Activated naive CD8-positive, alpha-beta T cell treated with anti-CD3 and anti-CD28 coated beads for 36 hours (primary cell): ENCODE data around the gene ZNF443. TPM values are rescaled to one million over a fixed set of nuclear protein-coding genes. Genes with fewer than 3 reads are reported as not detected.
"Not testable (repeated sequence)": the region's sequence is repeated elsewhere in the genome, so short reads cannot be mapped to it uniquely, and the experiment has no call there.

ENCODE experiments used
- DNase-seq: peaks from one replicate; pipeline ENCODE4 v3.0.0; 2021
- H3K27ac Mint-ChIP-seq: one replicate; pipeline ENCODE4 v1.8.0; 2022; ENCODE audit warnings: mild to moderate bottlenecking, moderate library complexity, mixed read lengths
- H3K27me3 Mint-ChIP-seq: one replicate; pipeline ENCODE4 v1.8.0; 2022; ENCODE audit warnings: mild to moderate bottlenecking, mixed read lengths
- H3K36me3 Mint-ChIP-seq: one replicate; pipeline ENCODE4 v1.8.0; 2021; ENCODE audit warnings: mild to moderate bottlenecking, mixed read lengths
- H3K4me1 Mint-ChIP-seq: one replicate; pipeline ENCODE4 v1.8.0; 2021; ENCODE audit warnings: mixed read lengths
- H3K4me3 Mint-ChIP-seq: one replicate; pipeline ENCODE4 v1.8.0; 2022; ENCODE audit warnings: mild to moderate bottlenecking, moderate library complexity, mixed read lengths
- H3K9me3 Mint-ChIP-seq: one replicate; pipeline ENCODE4 v1.8.0; 2022; ENCODE audit warnings: mixed read lengths
- total RNA-seq, 2 experiments: library from RNA; stranded (reverse); gene quantifications; one replicate each; pipeline ENCODE4 v1.2.3, GENCODE V29; 2021

Gene ZNF443
- 1 to 10 TPM; 2.7 to 3.6 TPM for total RNA-seq

DNA sequence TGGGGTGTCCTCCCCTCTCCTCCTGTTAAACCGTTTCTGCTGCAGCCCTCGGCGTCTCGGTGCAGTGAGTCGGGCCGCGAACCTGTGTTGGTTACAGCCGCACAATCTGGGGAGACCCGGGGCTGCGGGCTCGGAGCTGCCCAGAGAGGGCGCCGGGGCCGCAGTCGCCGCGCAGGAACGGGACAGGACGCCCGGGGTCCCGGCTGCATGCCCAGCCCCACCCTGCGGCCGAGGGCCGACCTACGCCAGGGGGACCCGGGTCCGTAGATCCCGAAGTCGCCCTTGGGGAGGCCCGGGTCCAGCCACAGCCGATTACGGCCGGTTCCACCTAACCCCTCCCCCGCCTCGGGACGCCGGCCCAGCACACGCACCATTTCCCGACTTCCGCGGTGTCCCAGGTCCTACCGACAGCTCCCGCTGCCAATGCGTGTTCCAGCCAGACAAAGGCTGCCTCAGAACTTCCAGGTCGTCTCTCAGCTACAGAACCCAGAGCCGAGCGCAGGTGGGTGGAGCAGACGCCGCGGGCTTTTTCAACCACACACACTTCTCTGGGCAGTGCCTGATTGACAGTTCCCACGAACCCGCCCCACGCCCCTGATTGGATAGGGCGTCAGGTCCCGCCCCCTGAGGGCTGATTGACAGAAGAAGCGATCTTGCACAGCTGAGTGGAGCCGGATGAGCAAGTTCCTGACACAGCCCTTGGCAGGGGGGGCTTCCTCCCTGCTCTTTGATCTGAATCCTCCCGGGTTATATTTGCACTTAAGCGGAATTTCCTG is at the start of gene ZNF443:
ZNF443 (minus strand) TSS at position 481 of the 776 bp plus-strand sequence; CDS start at position 374, 107 bp downstream.
- Mint-ChIP-seq H3K36me3 (peaks cover 21% of the 10 kb centered on the region), H3K27me3 (no peaks in the 10 kb centered on the region), H3K9me3 (peaks cover 24% of the 10 kb centered on the region), H3K4me3 (peak within 1 kb of the TSS; percentile 96), H3K4me1 (peaks cover 9% of the 10 kb centered on the region), H3K27ac (peak within 1 kb of the TSS; percentile 94)
- peak; percentile 98 for DNase-seq

DNA sequence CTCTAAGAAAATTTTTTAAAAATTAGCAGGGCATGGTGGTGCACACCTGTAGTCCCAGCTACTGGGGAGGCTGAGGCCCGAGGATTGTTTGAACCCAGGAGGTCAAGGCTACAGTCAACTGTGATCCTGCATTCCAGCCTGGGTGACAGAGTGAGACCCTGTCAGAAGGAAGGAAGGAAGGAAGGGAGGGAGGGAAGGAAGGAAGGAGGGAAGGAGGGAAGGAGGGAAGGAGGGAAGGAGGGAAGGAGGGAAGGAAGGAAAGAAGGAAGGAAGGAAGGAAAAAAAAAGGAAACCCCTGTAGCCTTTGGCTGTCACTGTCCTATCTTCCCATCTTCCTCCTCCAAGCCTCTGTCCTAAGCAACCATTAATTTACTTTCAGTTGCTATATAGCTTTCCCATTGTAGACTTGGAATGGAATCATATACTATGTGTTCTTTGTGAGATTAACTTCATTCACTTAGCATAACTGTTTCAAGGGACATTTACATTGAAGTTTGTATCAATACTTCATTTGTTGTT is 45.5 kb upstream of the ZNF443 start:
- not testable (repeated sequence) for H3K36me3 Mint-ChIP-seq, H3K27ac Mint-ChIP-seq, DNase-seq, H3K4me3 Mint-ChIP-seq, H3K27me3 Mint-ChIP-seq, H3K9me3 Mint-ChIP-seq
- peaks cover 24% of the 10 kb centered on the region for H3K4me1 Mint-ChIP-seq

DNA sequence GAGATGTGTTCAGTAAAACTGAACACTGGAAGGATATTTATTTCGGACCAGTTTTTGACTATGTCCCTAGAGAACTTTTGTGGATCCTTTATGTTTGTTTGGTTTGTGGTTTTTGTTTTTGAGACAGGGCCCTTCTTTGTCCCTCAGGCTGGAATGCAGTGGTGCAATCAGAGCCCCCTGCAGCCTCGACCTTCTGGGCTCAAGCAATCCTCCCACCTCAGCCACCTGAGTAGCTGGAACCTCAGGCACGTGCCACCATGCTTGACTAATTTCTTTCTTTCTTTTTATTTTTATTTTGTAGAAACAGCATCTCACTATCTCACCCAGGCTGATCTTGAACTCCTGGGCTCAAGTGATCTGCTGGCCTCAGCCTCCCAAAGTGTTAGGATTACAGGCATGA is 44.8 kb upstream of the ZNF443 start:
- Mint-ChIP-seq H3K4me1 (peaks cover 25% of the 10 kb centered on the region), H3K4me3 (peak overlapping the region; percentile 91), H3K27ac (no peak overlapping the region), H3K36me3 (peaks cover 6% of the 10 kb centered on the region), H3K9me3 (no peaks in the 10 kb centered on the region), H3K27me3 (no peaks in the 10 kb centered on the region)
- DNase-seq, result no peak

DNA sequence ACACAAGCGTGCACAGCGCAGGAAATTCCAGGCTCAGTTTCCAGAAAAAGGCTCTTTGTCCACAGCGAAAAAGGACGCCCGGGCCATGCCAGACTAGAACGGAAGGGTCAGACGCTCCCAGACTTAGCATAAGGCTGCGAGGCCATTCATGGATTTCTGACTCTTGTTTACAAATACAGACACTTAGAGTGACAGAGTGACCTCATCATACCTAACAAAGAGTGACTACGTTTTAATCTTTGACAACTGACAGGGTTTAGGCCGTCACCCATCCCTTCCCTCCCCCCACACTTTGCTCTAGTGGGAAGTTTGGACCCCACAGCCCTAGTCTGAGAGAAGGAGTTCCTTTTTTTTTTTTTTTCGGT is 44.2 kb upstream of the ZNF443 start:
- Mint-ChIP-seq H3K4me1 (peaks cover 25% of the 10 kb centered on the region), H3K27ac (peak overlapping the region; percentile 74), H3K4me3 (peak overlapping the region; percentile 91), H3K27me3 (no peaks in the 10 kb centered on the region), H3K9me3 (no peaks in the 10 kb centered on the region), H3K36me3 (peaks cover 6% of the 10 kb centered on the region)
- DNase-seq, result no peak

DNA sequence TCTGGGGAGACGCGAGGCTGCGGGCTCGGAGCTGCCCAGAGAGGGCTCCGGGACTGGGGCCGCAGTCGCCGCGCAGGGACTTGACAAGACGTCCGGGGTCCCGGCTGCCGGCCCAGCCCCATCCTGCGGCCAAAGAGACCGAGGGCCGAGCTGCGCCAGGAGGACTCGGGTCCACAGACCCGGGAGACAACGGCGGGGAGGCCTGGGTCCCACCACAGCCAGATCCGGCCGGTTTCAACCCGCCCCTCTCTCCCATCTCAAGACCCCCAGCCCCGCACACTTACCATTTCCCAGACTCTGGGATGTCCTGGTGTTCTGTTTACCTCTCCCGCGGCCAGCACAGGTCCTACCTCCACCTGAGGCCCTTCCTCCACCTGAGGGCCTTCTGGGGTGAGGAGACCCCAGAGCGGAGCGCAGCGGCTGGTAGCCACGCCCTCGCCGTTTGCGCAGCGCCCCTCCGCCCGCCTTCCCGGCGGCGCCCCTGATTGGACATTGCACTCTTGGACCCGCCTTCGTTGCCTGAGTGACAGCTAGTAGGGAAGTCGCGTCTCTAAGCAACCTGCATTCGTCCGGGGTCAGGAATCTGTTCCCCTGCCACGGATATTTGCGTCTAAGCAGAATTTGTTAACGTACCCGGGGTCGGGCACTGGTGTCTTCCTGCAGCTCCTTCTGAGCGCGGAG is 43.7 kb upstream of the ZNF443 start, which contains the start of gene ZNF709:
ZNF709 (minus strand) TSS at position 446 of the 681 bp plus-strand sequence; CDS start at position 287, 159 bp downstream.
- Mint-ChIP-seq H3K27ac (peak within 1 kb of the TSS; percentile 74), H3K4me1 (peaks cover 25% of the 10 kb centered on the region), H3K27me3 (no peaks in the 10 kb centered on the region), H3K9me3 (no peaks in the 10 kb centered on the region), H3K36me3 (peaks cover 6% of the 10 kb centered on the region), H3K4me3 (peak within 1 kb of the TSS; percentile 91)
- DNase-seq, result peak; percentile 88

DNA sequence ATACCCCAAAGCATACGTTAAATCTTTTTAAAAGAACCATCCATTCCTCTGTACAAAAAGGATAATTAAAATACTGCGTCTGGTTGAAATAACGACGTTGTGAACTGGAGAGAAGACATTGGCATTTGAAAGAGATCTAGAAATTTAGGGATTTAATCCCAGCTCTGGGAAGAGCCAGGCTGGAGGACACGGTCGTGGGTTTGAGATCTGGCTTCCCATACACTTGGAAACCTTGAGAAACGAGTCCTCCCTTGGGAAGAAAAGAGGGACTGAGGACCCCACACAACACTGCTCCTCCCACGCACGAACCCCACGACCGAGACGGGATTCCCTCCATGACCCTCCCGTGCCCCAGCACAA is 43.2 kb upstream of the ZNF443 start:
- peak overlapping the region; percentile 91 for H3K4me3 Mint-ChIP-seq
- peaks cover 6% of the 10 kb centered on the region for H3K36me3 Mint-ChIP-seq
- no peaks in the 10 kb centered on the region for H3K27me3 Mint-ChIP-seq
- DNase-seq, result no peak
- peaks cover 25% of the 10 kb centered on the region for H3K4me1 Mint-ChIP-seq
- peak overlapping the region; percentile 1 for H3K27ac Mint-ChIP-seq
- H3K9me3 Mint-ChIP-seq, result no peaks in the 10 kb centered on the region

DNA sequence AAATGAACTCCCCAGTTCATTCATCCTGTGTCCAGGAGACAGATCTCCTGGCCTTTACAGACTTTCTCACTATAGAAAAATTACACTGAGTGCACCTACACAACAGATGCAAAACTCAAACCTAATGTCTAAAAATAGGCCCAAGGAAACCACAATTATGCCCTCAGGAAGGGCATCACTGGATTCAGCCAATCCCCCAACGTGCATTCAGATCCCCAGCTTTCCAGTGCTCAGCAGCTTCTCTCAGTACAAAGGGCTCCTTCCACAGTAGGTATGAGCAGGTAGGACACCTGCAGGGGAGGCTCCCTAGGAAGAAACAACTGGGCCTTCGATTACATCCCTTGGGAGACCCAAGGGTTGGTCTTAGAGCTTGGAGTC is 41.7 kb upstream of the ZNF443 start:
- Mint-ChIP-seq H3K9me3 (no peaks in the 10 kb centered on the region), H3K4me1 (peaks cover 36% of the 10 kb centered on the region), H3K36me3 (peaks cover 6% of the 10 kb centered on the region), H3K27ac (no peak overlapping the region), H3K4me3 (no peak overlapping the region), H3K27me3 (no peaks in the 10 kb centered on the region)
- no peak for DNase-seq

DNA sequence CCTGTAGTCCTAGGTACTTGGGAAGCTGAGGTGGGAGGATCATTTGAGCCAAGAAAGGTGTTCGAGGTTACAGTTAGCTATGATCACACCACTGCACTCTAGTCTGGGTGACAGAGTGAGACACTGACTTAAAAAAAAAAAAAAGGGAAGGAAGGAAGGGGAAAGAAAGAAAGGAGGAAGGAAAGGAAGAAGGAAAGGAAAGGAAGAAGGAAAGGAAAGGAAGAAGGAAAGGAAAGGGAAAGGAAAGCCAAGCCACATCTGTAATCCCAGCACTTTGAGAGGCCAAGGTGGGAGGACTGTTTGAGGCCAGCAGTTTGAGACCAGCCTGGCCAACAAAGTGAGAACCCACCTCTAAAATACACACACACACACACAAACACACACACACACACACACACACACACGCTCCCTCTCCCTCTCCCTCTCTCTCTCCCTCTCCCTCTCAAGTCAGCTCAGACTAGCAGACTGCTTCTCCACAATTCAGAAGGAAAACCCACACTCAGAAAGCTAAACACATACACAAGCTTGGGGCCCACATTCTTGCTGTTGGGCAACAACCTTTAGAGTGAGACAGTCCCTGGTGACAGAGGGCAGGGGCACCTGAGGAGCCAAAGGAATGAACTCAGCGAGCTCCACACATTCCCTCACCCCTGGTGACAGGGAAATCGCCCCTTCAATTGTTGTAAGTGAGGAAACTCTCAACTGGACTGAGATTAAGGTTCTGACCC is 41.1 kb upstream of the ZNF443 start:
- peak overlapping the region; percentile 44 for H3K4me3 Mint-ChIP-seq

DNA sequence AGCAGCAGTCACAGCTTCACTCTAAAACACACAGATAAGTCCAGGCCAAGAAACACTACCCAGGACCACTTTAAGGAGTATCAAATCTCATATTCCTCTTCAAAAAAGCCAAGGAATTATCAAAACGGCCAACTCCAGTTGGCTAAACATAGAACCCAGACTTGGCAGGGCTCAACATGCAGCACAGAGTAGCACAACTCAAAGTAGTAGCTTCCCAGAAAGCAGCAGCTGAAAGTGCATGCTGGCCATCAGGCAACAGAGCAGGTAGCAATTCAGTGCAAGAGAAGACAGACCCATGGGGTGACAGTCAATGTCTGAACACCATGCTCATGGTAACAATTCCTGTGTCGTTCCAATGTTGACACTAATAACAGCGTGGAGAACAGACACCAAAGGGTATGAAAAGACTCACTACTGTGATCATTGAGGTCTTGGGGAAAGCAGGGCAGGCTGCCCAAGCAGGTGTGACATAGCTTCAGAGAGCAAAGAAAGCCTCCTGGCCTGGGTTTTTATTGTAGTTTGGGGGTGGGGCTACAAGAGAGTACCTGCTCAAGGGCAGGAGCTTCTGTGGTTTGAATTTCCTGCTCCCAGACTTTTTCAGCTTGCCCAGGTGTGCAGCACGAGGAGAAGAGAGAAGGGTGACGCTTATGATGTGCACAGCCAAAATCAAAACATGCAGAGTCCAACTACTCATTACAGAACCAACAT is 37.6 kb upstream of the ZNF443 start:
- Mint-ChIP-seq H3K27ac (no peak overlapping the region), H3K36me3 (peaks cover 13% of the 10 kb centered on the region), H3K4me1 (peaks cover 26% of the 10 kb centered on the region), H3K27me3 (no peaks in the 10 kb centered on the region), H3K9me3 (no peaks in the 10 kb centered on the region), H3K4me3 (no peak overlapping the region)
- DNase-seq, result no peak

More for the DNA sequence above, 41.1 kb upstream of the ZNF443 start:
- H3K27me3 Mint-ChIP-seq, result no peaks in the 10 kb centered on the region
- no peak for DNase-seq
- H3K9me3 Mint-ChIP-seq, result no peaks in the 10 kb centered on the region
- peak overlapping the region; percentile 32 for H3K27ac Mint-ChIP-seq
- peaks cover 6% of the 10 kb centered on the region for H3K36me3 Mint-ChIP-seq
- H3K4me1 Mint-ChIP-seq, result peaks cover 36% of the 10 kb centered on the region

DNA sequence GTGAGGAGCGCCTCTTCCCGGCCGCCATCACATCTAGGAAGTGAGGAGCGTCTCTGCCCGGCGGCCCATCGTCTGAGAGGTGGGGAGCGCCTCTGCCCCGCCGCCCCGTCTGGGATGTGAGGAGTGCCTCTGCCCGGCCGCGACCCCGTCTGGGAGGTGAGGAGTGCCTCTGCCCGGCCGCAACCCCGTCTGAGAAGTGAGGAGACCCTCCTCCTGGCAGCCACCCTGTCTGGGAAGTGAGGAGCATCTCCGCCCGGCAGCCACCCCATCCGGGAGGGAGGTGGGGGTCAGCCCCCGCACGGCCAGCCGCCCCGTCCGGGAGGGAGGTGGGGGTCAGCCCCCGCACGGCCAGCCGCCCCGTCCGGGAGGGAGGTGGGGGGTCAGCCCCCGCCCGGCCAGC is 26.8 kb upstream of the ZNF443 start:
- peaks cover 34% of the 10 kb centered on the region for H3K9me3 Mint-ChIP-seq
- not testable (repeated sequence) for DNase-seq
- peaks cover 61% of the 10 kb centered on the region for H3K36me3 Mint-ChIP-seq

DNA sequence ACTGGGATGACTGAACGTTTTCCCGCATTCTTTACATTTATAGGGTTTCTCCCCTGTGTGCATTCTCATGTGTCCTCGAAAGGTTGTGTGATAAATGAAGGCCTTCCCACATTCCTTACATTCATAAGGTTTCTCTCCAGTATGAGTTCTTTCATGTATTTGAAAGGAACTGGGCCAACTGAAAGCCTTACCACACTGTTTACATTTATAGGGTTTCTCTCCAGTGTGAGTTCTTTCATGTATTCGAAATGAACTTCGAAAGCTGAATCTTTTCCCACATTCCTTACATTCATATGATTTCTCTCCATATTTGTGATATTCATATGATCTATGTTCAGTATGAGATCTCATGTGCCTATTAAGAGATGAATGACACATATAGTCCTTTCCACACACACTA is 24.4 kb upstream of the ZNF443 start:
- Mint-ChIP-seq H3K27ac (no peak overlapping the region), H3K4me3 (no peak overlapping the region), H3K27me3 (no peaks in the 10 kb centered on the region), H3K9me3 (peaks cover 44% of the 10 kb centered on the region), H3K4me1 (no peaks in the 10 kb centered on the region), H3K36me3 (peaks cover 69% of the 10 kb centered on the region)
- no peak for DNase-seq

More for the DNA sequence above, 26.8 kb upstream of the ZNF443 start:
- H3K4me1 Mint-ChIP-seq, H3K4me3 Mint-ChIP-seq, H3K27ac Mint-ChIP-seq, H3K27me3 Mint-ChIP-seq: not testable (repeated sequence)

DNA sequence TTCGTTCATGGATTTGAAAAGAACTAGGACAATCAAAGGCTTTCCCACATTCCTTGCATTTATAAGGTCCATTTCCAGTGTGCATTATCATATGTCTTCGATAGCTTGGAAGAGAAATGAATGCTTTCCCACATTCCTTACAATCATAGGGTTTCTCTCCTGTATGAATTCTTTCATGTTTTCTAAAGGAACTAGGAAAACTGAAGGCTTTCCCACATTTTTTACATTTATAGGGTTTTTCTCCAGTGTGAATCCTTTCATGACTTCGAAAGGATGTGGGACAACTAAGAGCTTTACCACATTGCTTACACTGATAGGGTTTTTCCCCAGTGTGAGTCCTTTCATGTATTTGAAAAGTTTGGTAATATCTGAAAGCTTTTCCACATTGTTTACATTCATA is 23.9 kb upstream of the ZNF443 start:
- H3K27ac Mint-ChIP-seq, result no peak overlapping the region
- peaks cover 42% of the 10 kb centered on the region for H3K9me3 Mint-ChIP-seq
- peaks cover 67% of the 10 kb centered on the region for H3K36me3 Mint-ChIP-seq
- no peaks in the 10 kb centered on the region for H3K27me3 Mint-ChIP-seq
- DNase-seq, result no peak
- H3K4me3 Mint-ChIP-seq, result no peak overlapping the region
- H3K4me1 Mint-ChIP-seq, result no peaks in the 10 kb centered on the region

DNA sequence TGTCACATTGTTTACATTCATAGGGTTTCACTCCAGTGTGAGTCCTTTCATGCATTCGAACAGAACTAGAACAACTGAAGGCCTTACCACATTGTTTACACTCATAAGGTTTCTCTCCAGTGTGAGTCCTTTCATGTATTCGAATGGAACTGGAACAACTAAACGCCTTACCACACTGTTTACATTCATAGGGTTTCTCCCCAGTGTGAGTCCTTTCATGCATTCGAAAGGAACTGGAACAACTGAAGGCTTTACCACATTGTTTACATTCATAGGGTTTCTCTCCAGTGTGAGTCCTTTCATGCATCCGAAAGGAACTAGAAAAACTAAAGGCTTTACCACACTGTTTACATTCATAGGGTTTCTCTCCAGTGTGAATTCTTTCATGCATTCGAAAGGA is 23.3 kb upstream of the ZNF443 start:
- H3K9me3 Mint-ChIP-seq, result peaks cover 43% of the 10 kb centered on the region
- not testable (repeated sequence) for H3K4me1 Mint-ChIP-seq, DNase-seq, H3K27me3 Mint-ChIP-seq, H3K4me3 Mint-ChIP-seq, H3K27ac Mint-ChIP-seq
- peaks cover 71% of the 10 kb centered on the region for H3K36me3 Mint-ChIP-seq

DNA sequence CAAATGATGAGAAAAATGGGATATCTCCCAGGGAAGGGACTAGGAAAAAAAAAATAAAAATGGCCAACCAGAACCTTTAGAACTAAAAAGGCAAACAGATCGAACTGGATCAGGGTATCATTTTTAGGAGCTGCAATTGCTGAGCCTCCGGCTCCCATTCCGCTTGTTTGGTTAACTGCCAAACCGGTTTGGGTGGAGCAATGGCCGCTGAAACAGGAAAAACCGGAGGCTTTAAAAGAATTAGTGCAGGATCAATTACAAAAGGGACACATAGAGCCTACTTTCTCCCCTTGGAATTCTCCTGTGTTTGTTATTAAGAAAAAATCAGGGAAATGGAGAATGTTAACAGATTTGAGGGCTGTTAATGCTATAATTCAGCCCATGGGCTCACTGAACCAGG is 12.7 kb upstream of the ZNF443 start:
- H3K27ac Mint-ChIP-seq, result no peak overlapping the region

More for the DNA sequence above, 12.7 kb upstream of the ZNF443 start:
- no peak overlapping the region for H3K4me3 Mint-ChIP-seq
- peaks cover 33% of the 10 kb centered on the region for H3K36me3 Mint-ChIP-seq
- H3K4me1 Mint-ChIP-seq, result no peaks in the 10 kb centered on the region
- DNase-seq, result no peak
- peaks cover 33% of the 10 kb centered on the region for H3K9me3 Mint-ChIP-seq
- H3K27me3 Mint-ChIP-seq, result no peaks in the 10 kb centered on the region
